ENCODE results near the gene MRPS18A. TPM values are rescaled to one million over a fixed set of nuclear protein-coding genes. Genes with fewer than 3 reads are reported as not detected.
A peak's percentile ranks its signal among the peaks of the same experiment; 100 is the strongest.

The MRPS18A gene
- total and polyA plus RNA-seq, 2 donors from 2014 or later = 36.4 to 103 TPM

DNA sequence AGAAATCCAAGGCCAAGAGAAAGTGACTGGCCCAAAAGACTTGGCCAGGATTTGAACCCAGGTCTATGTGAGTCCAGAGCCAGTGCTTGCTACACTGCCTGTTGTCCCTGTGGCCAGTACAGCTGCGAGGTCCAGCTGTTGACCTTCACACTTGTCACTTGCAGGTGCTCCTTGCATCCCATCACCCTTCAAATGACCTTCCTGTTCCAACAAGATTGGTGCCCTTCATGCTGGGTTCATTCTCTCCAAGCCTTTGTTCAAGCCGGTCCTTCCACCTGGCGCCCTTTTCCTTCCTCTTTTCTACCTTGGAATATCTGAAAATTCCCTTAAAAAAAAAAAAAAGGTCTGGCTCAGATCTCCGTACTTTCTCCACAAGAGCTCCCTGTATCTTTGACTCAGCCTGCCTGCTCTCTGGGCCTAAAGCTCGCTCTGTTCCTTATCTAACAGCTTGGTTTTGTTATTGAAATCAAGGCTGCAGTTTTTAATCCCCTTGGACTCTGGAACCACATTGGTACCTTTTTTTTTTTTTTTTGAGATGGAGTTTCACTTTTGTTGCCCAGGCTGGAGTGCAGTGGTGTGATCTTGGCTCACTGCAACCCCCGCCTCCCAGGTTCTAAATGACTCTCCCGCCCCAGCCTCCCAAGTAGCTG is 22.2 kb upstream of the MRPS18A start:
- H3K4me3 ChIP-seq (ENCODE audit: low read length in 3 of 3) = no peak overlapping the region
- H3K9me3 ChIP-seq (ENCODE audit: control insufficient read depth in 2 of 3, insufficient read depth in 1 of 3, low read length in 3 of 3) = no peaks in the 10 kb centered on the region
- H3K36me3 ChIP-seq (ENCODE audit: control insufficient read depth in 2 of 3, insufficient read depth in 3 of 3, low read length in 3 of 3) = no peaks in the 10 kb centered on the region
- DNase-seq (peak in 1 of 5 donors; percentile 29), FAIRE-seq (no peak)
- TF ChIP-seq, protein P1, sequence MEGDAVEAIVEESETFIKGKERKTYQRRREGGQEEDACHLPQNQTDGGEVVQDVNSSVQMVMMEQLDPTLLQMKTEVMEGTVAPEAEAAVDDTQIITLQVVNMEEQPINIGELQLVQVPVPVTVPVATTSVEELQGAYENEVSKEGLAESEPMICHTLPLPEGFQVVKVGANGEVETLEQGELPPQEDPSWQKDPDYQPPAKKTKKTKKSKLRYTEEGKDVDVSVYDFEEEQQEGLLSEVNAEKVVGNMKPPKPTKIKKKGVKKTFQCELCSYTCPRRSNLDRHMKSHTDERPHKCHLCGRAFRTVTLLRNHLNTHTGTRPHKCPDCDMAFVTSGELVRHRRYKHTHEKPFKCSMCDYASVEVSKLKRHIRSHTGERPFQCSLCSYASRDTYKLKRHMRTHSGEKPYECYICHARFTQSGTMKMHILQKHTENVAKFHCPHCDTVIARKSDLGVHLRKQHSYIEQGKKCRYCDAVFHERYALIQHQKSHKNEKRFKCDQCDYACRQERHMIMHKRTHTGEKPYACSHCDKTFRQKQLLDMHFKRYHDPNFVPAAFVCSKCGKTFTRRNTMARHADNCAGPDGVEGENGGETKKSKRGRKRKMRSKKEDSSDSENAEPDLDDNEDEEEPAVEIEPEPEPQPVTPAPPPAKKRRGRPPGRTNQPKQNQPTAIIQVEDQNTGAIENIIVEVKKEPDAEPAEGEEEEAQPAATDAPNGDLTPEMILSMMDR (IDR thresholded peaks at IDR 0.05; ENCODE audit: borderline replicate concordance, extremely low read depth, insufficient read depth) = no peak
- no peaks in the 10 kb centered on the region for H3K27me3 ChIP-seq (ENCODE audit: control insufficient read depth, insufficient read depth, low read length)
- no peak overlapping the region for H3K27ac ChIP-seq (ENCODE audit: low read depth in 2 of 2, low read length in 2 of 2)
- no peak overlapping the region for H3K9ac ChIP-seq (ENCODE audit: low read length in 3 of 3)
- intact Hi-C loops (cut with DNase I) = no loop called here
- no peaks in the 10 kb centered on the region for H3K4me1 ChIP-seq (ENCODE audit: control insufficient read depth in 2 of 3, insufficient read depth in 2 of 3, low read depth in 1 of 3, low read length in 3 of 3)

DNA sequence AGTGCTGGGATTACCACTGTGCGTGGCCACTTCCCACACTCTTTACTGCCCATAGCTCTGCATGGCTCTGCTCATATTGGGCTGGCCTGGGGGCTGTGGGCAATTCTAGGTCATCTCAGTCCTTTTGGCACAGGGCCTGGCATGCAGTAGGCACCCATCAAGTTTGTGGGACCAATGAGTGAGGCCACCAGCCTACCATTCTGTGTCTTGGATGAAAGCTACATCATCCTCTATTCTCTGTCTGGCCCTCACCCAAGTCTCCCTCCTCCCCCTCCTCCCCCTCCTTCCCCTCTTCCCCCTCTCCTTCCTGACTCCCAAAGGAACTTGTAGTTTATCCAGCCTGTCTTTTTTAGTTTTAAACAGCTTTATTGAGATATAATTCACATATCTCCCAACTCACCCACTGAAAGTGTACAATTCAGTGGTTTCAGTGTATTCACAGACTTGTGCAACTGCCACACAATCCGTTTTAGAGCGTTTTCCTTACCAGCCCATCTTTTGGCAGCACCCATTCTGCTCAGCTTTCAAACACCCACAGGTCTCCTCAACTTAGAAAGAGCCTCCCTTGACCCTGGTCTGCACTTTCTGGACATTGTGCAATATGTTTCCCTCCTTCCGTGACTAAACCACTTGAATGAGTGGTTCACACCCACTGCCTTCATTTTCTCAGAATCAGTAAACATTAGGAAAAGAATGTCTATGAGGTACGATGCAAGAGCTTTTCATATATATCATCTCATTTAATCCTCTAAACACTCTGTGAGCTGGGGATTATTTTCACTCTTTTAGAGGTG is 21.5 kb upstream of the MRPS18A start:
- no peak overlapping the region for H3K9ac ChIP-seq (ENCODE audit: low read length in 3 of 3)
- DNase-seq = peak in 2 of 5 donors; percentile 26 to 63
- H3K4me1 ChIP-seq (ENCODE audit: control insufficient read depth in 2 of 3, insufficient read depth in 2 of 3, low read depth in 1 of 3, low read length in 3 of 3) = no peaks in the 10 kb centered on the region
- no peaks in the 10 kb centered on the region for H3K36me3 ChIP-seq (ENCODE audit: control insufficient read depth in 2 of 3, insufficient read depth in 3 of 3, low read length in 3 of 3)
- FAIRE-seq = no peak
- H3K27me3 ChIP-seq (ENCODE audit: control insufficient read depth, insufficient read depth, low read length) = no peaks in the 10 kb centered on the region
- TF ChIP-seq, protein P1 (IDR thresholded peaks at IDR 0.05; ENCODE audit: borderline replicate concordance, extremely low read depth, insufficient read depth) = no peak
- no peaks in the 10 kb centered on the region for H3K9me3 ChIP-seq (ENCODE audit: control insufficient read depth in 2 of 3, insufficient read depth in 1 of 3, low read length in 3 of 3)
- H3K27ac ChIP-seq (ENCODE audit: low read depth in 2 of 2, low read length in 2 of 2) = no peak overlapping the region
- no peak overlapping the region for H3K4me3 ChIP-seq (ENCODE audit: low read length in 3 of 3)
- intact Hi-C loops (cut with DNase I) = no loop called here

DNA sequence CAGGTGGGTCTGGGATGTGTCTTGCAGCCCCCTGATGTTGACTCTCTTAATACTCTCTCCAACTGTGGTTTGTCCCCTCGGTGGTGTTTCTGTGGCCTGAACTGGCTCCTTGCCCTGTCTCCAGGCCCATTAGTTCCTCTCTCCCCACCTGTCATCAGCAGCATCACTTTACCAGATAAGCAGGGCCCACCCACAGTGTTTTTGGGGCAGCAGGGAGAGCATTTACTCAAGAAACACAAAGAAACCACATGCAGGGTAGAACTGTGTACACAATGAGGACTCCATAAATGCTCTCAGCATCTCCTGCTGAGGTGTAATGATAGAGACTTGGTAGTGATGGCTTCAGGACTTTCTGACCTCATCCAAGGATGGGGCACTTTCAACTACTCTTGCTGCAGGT is 20.2 kb upstream of the MRPS18A start:
- H3K27ac ChIP-seq (ENCODE audit: low read depth in 2 of 2, low read length in 2 of 2) = no peak overlapping the region
- H3K36me3 ChIP-seq (ENCODE audit: control insufficient read depth in 2 of 3, insufficient read depth in 3 of 3, low read length in 3 of 3) = no peaks in the 10 kb centered on the region
- no peak for FAIRE-seq
- no peaks in the 10 kb centered on the region for H3K9me3 ChIP-seq (ENCODE audit: control insufficient read depth in 2 of 3, insufficient read depth in 1 of 3, low read length in 3 of 3)
- no peak overlapping the region for H3K4me3 ChIP-seq (ENCODE audit: low read length in 3 of 3)
- H3K4me1 ChIP-seq (ENCODE audit: control insufficient read depth in 2 of 3, insufficient read depth in 2 of 3, low read depth in 1 of 3, low read length in 3 of 3) = peaks cover 0 to 4% (median 0%) of the 10 kb centered on the region in 3 donors
- TF ChIP-seq, protein P1 (IDR thresholded peaks at IDR 0.05; ENCODE audit: borderline replicate concordance, extremely low read depth, insufficient read depth) = no peak
- no peak overlapping the region for H3K9ac ChIP-seq (ENCODE audit: low read length in 3 of 3)
- H3K27me3 ChIP-seq (ENCODE audit: control insufficient read depth, insufficient read depth, low read length) = no peaks in the 10 kb centered on the region
- DNase-seq = no peak
- intact Hi-C loops (cut with DNase I) = no loop called here

Data from kidney (tissue), 14 donors.